A549 (cell line): Measurements from ENCODE around the gene SPARC. TPM values are rescaled to one million over a fixed set of nuclear protein-coding genes. Genes with fewer than 3 reads are reported as not detected.

ENCODE experiments used
- ATAC-seq, 2 experiments: fragments of 200-7000 bp in 1 of 2; fragments of >200 bp in 1 of 2; cut with Nextera tagmentation in 1 of 2; cut with Tn5 transposase in 1 of 2; 3 replicates each; pipeline versions ENCODE4 v1.8.0 to v1.9.1; 2018 to 2020; ENCODE audit warnings: mild to moderate bottlenecking in 1 of 2, moderate library complexity in 1 of 2
- CTCF ChIA-PET: fragments of 300-600 bp; sonication (Branson Sonifier 250); formaldehyde crosslinking; extraction: SDS; loops from one replicate; lab custom pipeline; 2021; ENCODE audit warnings: antibody characterized with exemption, inconsistent platforms; lab: Yijun Ruan, JAX
- POLR2A ChIA-PET: fragments of 350-600 bp; formaldehyde crosslinking; extraction: SDS; loops from one replicate; lab custom pipeline; 2021; ENCODE audit warnings: antibody characterized with exemption, inconsistent platforms; lab: Yijun Ruan, JAX
- DNase-seq, 2 experiments: peaks; one replicate each; pipeline versions ENCODE4 v3.0.0 to v3.0.0-alpha.2; 2011 to 2016; ENCODE audit warnings: low read depth in 1 of 2, low spot score in 1 of 2
- FAIRE-seq: peaks from 2 replicates; lab custom pipeline; 2011; peaks lifted over from hg19 to GRCh38; lab: Jason Lieb, UNC
- H3K27ac ChIP-seq, 2 experiments: fragments of >200 bp; sonication (Bioruptor Twin); formaldehyde crosslinking; 3 replicates each; pipeline ENCODE4 v1.5.1; 2016 to 2017
- H3K4me1 ChIP-seq: fragments of >200 bp; sonication (Bioruptor Twin); formaldehyde crosslinking; 3 replicates; pipeline ENCODE4 v1.6.1; 2016
- H3K4me2 ChIP-seq: fragments of >200 bp; sonication (Bioruptor Twin); formaldehyde crosslinking; 3 replicates; pipeline ENCODE4 v1.6.1; 2016
- H3K4me3 ChIP-seq: fragments of >200 bp; sonication (Bioruptor Twin); formaldehyde crosslinking; 3 replicates; pipeline ENCODE4 v1.5.1; 2016
- H3K9me3 ChIP-seq: fragments of >200 bp; sonication (Bioruptor Twin); formaldehyde crosslinking; 3 replicates; pipeline ENCODE4 v1.6.1; 2016
- CBX2 ChIP-seq: fragments of 200-600 bp; sonication (generic); IDR thresholded peaks from 2 replicates; pipeline ENCODE4 v1.6.1; 2016; ENCODE audit warnings: low read depth, mild to moderate bottlenecking, borderline replicate concordance
- CHD2 ChIP-seq: fragments of 150-350 bp; IDR thresholded peaks from 2 replicates; pipeline ENCODE4 v1.6.1; 2014; ENCODE audit warnings: low read length; ENCODE audit not compliant: partially characterized antibody
- CHD4 ChIP-seq: fragments of 200-600 bp; sonication (generic); IDR thresholded peaks from 2 replicates; pipeline ENCODE4 v1.6.1; 2016; ENCODE audit warnings: antibody characterized with exemption, mild to moderate bottlenecking, borderline replicate concordance
- EHF ChIP-seq: fragments of 250-450 bp; sonication (Bioruptor Pico); IDR thresholded peaks from 2 replicates; pipeline ENCODE4 v1.5.0; 2020; ENCODE audit warnings: mild to moderate bottlenecking
- EHMT2 ChIP-seq: fragments of 200-600 bp; sonication (generic); IDR thresholded peaks from 2 replicates; pipeline ENCODE4 v1.6.1; 2016; ENCODE audit warnings: antibody characterized with exemption, low read depth, mild to moderate bottlenecking, moderate library complexity
- EP300 ChIP-seq, 2 experiments: fragments of >200 bp; sonication (Bioruptor Twin); formaldehyde crosslinking; IDR thresholded peaks; 2 replicates in 1 of 2; 3 replicates in 1 of 2; pipeline ENCODE4 v1.6.1; 2016 to 2017
- HOXB13 ChIP-seq: fragments of 250-450 bp; sonication (Bioruptor Pico); IDR thresholded peaks from 2 replicates; pipeline ENCODE4 v1.5.0; 2020; ENCODE audit warnings: low read depth, mild to moderate bottlenecking, moderate library complexity
- JUN ChIP-seq, 2 experiments: fragments of >200 bp; sonication (Bioruptor Twin); formaldehyde crosslinking; IDR thresholded peaks; 2 replicates in 1 of 2; 3 replicates in 1 of 2; pipeline ENCODE4 v1.6.1; 2016 to 2017
- JUNB ChIP-seq: fragments of >200 bp; sonication (Bioruptor Twin); formaldehyde crosslinking; IDR thresholded peaks from 2 replicates; pipeline ENCODE4 v1.6.1; 2016
- KDM5A ChIP-seq: fragments of 200-600 bp; sonication (generic); IDR thresholded peaks from 2 replicates; pipeline ENCODE4 v1.6.1; 2016; ENCODE audit warnings: antibody characterized with exemption, mild to moderate bottlenecking
- MAFK ChIP-seq: fragments of 450-650 bp; IDR thresholded peaks from 2 replicates; pipeline ENCODE4 v1.6.1; 2014; ENCODE audit not compliant: partially characterized antibody
- MYC ChIP-seq: IDR thresholded peaks from 2 replicates; pipeline ENCODE4 v1.6.1; 2012; ENCODE audit warnings: mild to moderate bottlenecking, inconsistent platforms, low read length, improper control_type of control experiment, borderline replicate concordance
- NPAS2 ChIP-seq: fragments of 250-450 bp; sonication (Bioruptor Pico); IDR thresholded peaks from 2 replicates; pipeline ENCODE4 v1.8.0; 2022; ENCODE audit warnings: mild to moderate bottlenecking, moderate library complexity, borderline replicate concordance
- PHF8 ChIP-seq: fragments of 200-600 bp; sonication (generic); IDR thresholded peaks from 2 replicates; pipeline ENCODE4 v1.6.1; 2016; ENCODE audit warnings: low read depth, mild to moderate bottlenecking, antibody characterized with exemption, moderate library complexity, borderline replicate concordance
- POLR2A ChIP-seq: IDR thresholded peaks from 2 replicates; pipeline ENCODE4 v1.6.1; 2012; ENCODE audit warnings: mild to moderate bottlenecking, low read length
- POLR2AphosphoS2 ChIP-seq: conservative IDR thresholded peaks from 2 replicates; pipeline ENCODE4 v1.6.1; 2012; ENCODE audit warnings: low read length, improper control_type of control experiment, inconsistent platforms
- RAD21 ChIP-seq, 2 experiments: fragments of >200 bp in 1 of 2; sonication (Bioruptor Twin) in 1 of 2; formaldehyde crosslinking in 1 of 2; IDR thresholded peaks in 1 of 2; conservative IDR thresholded peaks in 1 of 2; 2 replicates in 1 of 2; 3 replicates in 1 of 2; pipeline ENCODE4 v1.6.1; 2012 to 2018; ENCODE audit warnings: inconsistent platforms in 1 of 2
- RARB ChIP-seq: fragments of 250-450 bp; sonication (Bioruptor Pico); IDR thresholded peaks from 2 replicates; pipeline ENCODE4 v1.8.0; 2021; ENCODE audit warnings: mild to moderate bottlenecking, moderate library complexity
- RFX5 ChIP-seq: fragments of 450-650 bp; IDR thresholded peaks from 2 replicates; pipeline ENCODE4 v1.7.1; 2014; ENCODE audit warnings: antibody characterized with exemption, mild to moderate bottlenecking, moderate library complexity
- RNF2 ChIP-seq: fragments of 200-600 bp; sonication (generic); IDR thresholded peaks from 2 replicates; pipeline ENCODE4 v1.6.1; 2016; ENCODE audit warnings: low read depth, mild to moderate bottlenecking, antibody characterized with exemption, moderate library complexity, borderline replicate concordance
- SMC3 ChIP-seq: fragments of >200 bp; sonication (Bioruptor Twin); formaldehyde crosslinking; IDR thresholded peaks from 3 replicates; pipeline ENCODE4 v1.6.1; 2018; ENCODE audit warnings: inconsistent platforms
- SREBF2 ChIP-seq: fragments of 450-650 bp; IDR thresholded peaks from 2 replicates; pipeline ENCODE4 v1.6.1; 2014; ENCODE audit warnings: mild to moderate bottlenecking, moderate library complexity
- TP53 ChIP-seq: fragments of 250-450 bp; sonication (Bioruptor Pico); IDR thresholded peaks from 2 replicates; pipeline ENCODE4 v1.5.0; 2021; ENCODE audit warnings: mild to moderate bottlenecking, moderate library complexity
- ZC3H11A ChIP-seq: fragments of 450-650 bp; IDR thresholded peaks from 2 replicates; pipeline ENCODE4 v1.6.1; 2014; ENCODE audit warnings: antibody characterized with exemption, mild to moderate bottlenecking
- ZNF302 ChIP-seq: fragments of 250-450 bp; sonication (Bioruptor Pico); IDR thresholded peaks from 2 replicates; pipeline ENCODE4 v1.9.0; 2021; ENCODE audit warnings: inconsistent platforms, mild to moderate bottlenecking, moderate library complexity
- WGBS: methylation state at CpG from one replicate; pipeline ENCODE4 v1.1.6; 2017; ENCODE audit errors: missing lambda C conversion rate; 5-methylcytosine and 5-hydroxymethylcytosine counted together
- polyA minus RNA-seq: library from RNA; depleted of rRNA, polyadenylated mRNA; stranded (reverse); fragments of >200 nt; gene quantifications from 2 replicates; pipeline ENCODE4 v1.2.3, GENCODE V29; 2011; rRNA and poly(A)+ RNA removed
- polyA plus RNA-seq, 4 experiments: library from polyadenylated mRNA; depleted of rRNA in 3 of 4; stranded (reverse); fragments of >200 nt; fragmentation: RNase III in 1 of 4; extraction: RNeasy Plus Mini Kit Qiagen cat#74134 plus additional on column Dnase treatment in 1 of 4; gene quantifications; 2 replicates in 3 of 4; 3 replicates in 1 of 4; pipeline ENCODE4 v1.2.3, GENCODE V29; 2011 to 2017
- TF ChIP-seq, protein P1 (sequence below): fragments of 150-350 bp; IDR thresholded peaks from 2 replicates; pipeline ENCODE4 v1.6.1; 2014; ENCODE audit warnings: low read depth, mild to moderate bottlenecking, low read length
- TF ChIP-seq, protein P2 (sequence below): IDR thresholded peaks from 2 replicates; pipeline ENCODE4 v1.6.1; 2012; ENCODE audit warnings: low read depth, borderline replicate concordance
- TF ChIP-seq, protein P3 (sequence below): fragments of 250-450 bp; sonication (Bioruptor Pico); IDR thresholded peaks from 2 replicates; pipeline ENCODE4 v1.5.0; 2020; ENCODE audit warnings: low read depth, mild to moderate bottlenecking, moderate library complexity
- TF ChIP-seq, protein P4 (sequence below): IDR thresholded peaks from 2 replicates; pipeline ENCODE4 v1.6.1; 2012
- TF ChIP-seq, protein P5 (sequence below): fragments of >200 bp; sonication (Bioruptor Twin); formaldehyde crosslinking; IDR thresholded peaks from 2 replicates; pipeline ENCODE4 v1.6.1; 2016

Gene SPARC, protein sequence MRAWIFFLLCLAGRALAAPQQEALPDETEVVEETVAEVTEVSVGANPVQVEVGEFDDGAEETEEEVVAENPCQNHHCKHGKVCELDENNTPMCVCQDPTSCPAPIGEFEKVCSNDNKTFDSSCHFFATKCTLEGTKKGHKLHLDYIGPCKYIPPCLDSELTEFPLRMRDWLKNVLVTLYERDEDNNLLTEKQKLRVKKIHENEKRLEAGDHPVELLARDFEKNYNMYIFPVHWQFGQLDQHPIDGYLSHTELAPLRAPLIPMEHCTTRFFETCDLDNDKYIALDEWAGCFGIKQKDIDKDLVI
- 23.1 and 33.8 TPM in 2 replicates for polyA plus RNA-seq (2011; rRNA removed)
- polyA plus RNA-seq (2012; cell fraction: cytosol; rRNA removed) = 27.1 and 30.5 TPM in 2 replicates
- polyA plus RNA-seq (2012; cell fraction: nucleus; rRNA removed) = 27.8 and 33.0 TPM in 2 replicates
- 29.1 to 53.4 TPM (median 45.7 TPM) in 3 replicates for polyA plus RNA-seq (2017; fragmentation: RNase III; extraction: RNeasy Plus Mini Kit Qiagen cat#74134 plus additional on column Dnase treatment)
- polyA minus RNA-seq = 30.9 and 41.1 TPM in 2 replicates

DNA sequence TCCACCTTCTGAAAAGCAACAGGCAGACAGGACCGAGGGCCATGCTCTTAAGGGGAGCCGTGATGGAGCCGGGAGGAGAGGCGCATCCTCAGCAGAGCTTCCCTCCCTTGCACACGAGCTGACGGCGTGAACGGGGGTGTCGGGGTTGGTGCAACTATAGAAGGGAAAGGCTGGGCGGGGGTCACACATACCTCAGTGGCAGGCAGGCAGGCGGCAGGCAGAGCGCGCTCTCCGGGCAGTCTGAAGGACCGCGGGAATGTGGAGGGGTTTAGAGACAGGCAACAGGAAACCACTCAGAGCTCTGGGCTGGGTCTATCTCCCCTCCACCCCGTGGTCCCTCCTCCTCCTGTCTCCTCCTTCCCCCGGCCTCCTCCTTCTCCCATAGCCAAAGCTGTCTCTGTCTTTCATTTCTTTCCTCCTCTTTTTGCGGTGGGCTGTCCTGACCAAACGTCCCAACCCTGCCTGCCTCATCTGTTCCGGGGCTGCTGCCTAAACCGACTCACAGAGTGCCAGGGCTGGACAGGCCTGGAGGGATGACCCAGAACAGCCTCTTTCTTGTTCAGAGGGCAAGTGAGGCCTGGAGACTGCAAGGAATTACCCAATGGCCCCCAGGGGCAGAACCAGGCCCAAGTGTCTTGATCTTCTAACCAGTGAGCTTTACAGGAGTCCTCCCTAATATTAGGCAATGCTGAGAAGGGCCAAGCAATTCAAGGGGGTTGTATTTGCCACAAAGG lies at the start of gene SPARC:
SPARC (minus strand) TSS at position 242 of the 734 bp plus-strand sequence. CDS start 10,727 bp downstream, outside the sequence.
- peak within 1 kb of the TSS; percentile 79; the same call in 1 of the 3 replicates for H3K4me2 ChIP-seq
- no peak for FAIRE-seq
- CTCF ChIA-PET = interaction anchor here (0.6 to 1.7 kb wide), 6 partner anchors 28 to 781 kb away, joined by 3 to 7 read pairs (median 5); partner anchors contain the start of gene G3BP1

DNA sequence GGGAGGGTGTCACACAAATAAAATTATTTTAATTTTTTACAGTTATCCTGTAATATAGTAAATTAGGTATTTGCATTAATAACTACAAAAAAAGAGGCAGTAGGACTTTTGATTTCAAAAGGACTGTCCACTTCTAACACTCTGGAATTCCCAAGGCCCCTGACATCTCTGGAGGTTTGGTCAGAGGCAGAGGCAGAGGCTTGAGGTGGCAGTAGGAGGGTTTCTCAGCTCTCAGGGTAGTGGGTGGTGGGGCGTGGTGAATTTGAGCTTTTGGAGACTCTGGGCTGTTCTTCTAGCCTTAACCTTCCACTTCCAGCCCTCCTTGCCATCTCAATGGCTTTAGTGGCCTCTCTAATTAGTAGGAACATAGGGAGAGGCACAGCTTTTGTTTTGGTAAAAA lies 48.9 kb upstream of the SPARC start:
- Histone ChIP-seq H3K4me2 (no peak overlapping the region), H3K27ac (peak overlapping the region in 1 of 2 experiments; percentile 92; a peak in 2 of 6 replicates), H3K4me3 (no peak overlapping the region), H3K9me3 (no peaks in the 10 kb centered on the region), H3K4me1 (peaks cover 17% of the 10 kb centered on the region)
- ChIA-PET POLR2A (no interaction called here), CTCF (interaction anchor here (0.9 to 24.6 kb wide), 3 partner anchors 18 to 79 kb away, joined by 3 to 529 read pairs (median 4); no protein-coding TSS in a partner anchor)
- no peak for ATAC-seq
- FAIRE-seq = no peak
- 67% methylated on average over 1 of the region's 1 CpG for WGBS
- no peak for DNase-seq
- TF ChIP-seq, protein P1, sequence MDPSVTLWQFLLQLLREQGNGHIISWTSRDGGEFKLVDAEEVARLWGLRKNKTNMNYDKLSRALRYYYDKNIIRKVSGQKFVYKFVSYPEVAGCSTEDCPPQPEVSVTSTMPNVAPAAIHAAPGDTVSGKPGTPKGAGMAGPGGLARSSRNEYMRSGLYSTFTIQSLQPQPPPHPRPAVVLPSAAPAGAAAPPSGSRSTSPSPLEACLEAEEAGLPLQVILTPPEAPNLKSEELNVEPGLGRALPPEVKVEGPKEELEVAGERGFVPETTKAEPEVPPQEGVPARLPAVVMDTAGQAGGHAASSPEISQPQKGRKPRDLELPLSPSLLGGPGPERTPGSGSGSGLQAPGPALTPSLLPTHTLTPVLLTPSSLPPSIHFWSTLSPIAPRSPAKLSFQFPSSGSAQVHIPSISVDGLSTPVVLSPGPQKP = no peak
- no peak for TF ChIP-seq EHMT2
- TF ChIP-seq PHF8 = no peak
- TF ChIP-seq ZC3H11A = no peak
- no peak for TF ChIP-seq POLR2A
- no peak for TF ChIP-seq RFX5
- no peak for TF ChIP-seq CHD2
- no peak for TF ChIP-seq RNF2
- no peak for TF ChIP-seq SMC3
- TF ChIP-seq, protein P2, sequence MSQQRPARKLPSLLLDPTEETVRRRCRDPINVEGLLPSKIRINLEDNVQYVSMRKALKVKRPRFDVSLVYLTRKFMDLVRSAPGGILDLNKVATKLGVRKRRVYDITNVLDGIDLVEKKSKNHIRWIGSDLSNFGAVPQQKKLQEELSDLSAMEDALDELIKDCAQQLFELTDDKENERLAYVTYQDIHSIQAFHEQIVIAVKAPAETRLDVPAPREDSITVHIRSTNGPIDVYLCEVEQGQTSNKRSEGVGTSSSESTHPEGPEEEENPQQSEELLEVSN = no peak
- no peak for TF ChIP-seq RARB (CRISPR knock-in tag)
- no peak for TF ChIP-seq CHD4
- TF ChIP-seq JUN (IDR thresholded peaks at IDR 0.05) = no peak
- TF ChIP-seq POLR2AphosphoS2 = no peak
- TF ChIP-seq MAFK = no peak

More for the DNA sequence above, at the start of gene SPARC:
- H3K9me3 ChIP-seq = no peaks in the 10 kb centered on the region
- H3K27ac ChIP-seq = peak within 1 kb of the TSS; percentile 70 to 86; a peak in 5 of 6 replicates
- TF ChIP-seq RNF2 (no peak), TP53 (CRISPR knock-in tag) (no peak), EHF (CRISPR knock-in tag) (no peak), HOXB13 (CRISPR knock-in tag) (no peak), NPAS2 (CRISPR knock-in tag) (no peak), RAD21 (conservative IDR thresholded peaks at IDR 0.05 in 1 of 2, IDR thresholded peaks at IDR 0.05 in 1 of 2) (no peak), SREBF2 (no peak), RFX5 (no peak), JUNB (no peak), CBX2 (no peak), ZNF302 (CRISPR knock-in tag) (no peak), EP300 (IDR thresholded peaks at IDR 0.05) (no peak), CHD2 (no peak), KDM5A (no peak), MYC (no peak)
- TF ChIP-seq, protein P3, sequence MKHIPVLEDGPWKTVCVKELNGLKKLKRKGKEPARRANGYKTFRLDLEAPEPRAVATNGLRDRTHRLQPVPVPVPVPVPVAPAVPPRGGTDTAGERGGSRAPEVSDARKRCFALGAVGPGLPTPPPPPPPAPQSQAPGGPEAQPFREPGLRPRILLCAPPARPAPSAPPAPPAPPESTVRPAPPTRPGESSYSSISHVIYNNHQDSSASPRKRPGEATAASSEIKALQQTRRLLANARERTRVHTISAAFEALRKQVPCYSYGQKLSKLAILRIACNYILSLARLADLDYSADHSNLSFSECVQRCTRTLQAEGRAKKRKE (CRISPR knock-in tag) = no peak
- TF ChIP-seq, protein P4, sequence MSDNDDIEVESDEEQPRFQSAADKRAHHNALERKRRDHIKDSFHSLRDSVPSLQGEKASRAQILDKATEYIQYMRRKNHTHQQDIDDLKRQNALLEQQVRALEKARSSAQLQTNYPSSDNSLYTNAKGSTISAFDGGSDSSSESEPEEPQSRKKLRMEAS = no peak
- TF ChIP-seq, protein P5, sequence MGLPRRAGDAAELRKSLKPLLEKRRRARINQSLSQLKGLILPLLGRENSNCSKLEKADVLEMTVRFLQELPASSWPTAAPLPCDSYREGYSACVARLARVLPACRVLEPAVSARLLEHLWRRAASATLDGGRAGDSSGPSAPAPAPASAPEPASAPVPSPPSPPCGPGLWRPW = no peak
- TF ChIP-seq, protein P2 = no peak
- no peak for DNase-seq
- 79% methylated on average over 22 of the region's 22 CpGs for WGBS
- peak in 1 of 2 experiments; percentile 40; a peak in 3 of 6 replicates for ATAC-seq
- peaks cover 39% of the 10 kb centered on the region for H3K4me1 ChIP-seq
- no peak within 1 kb of the TSS for H3K4me3 ChIP-seq
- POLR2A ChIA-PET = no interaction called here
